HG02970 (cell line): Measurements from ENCODE around the gene NTN5.
"Not testable (repeated sequence)": the region's sequence is repeated elsewhere in the genome, so short reads cannot be mapped to it uniquely, and the experiment has no call there.

Source experiments
- ATAC-seq: cut with Tn5 transposase; IDR thresholded peaks from one replicate; pipeline ENCODE4 v1.9.1; 2021; ENCODE audit warnings: mild to moderate bottlenecking, moderate library complexity, moderate number of reproducible peaks; ENCODE audit not compliant: unreplicated experiment, low FRiP score

NTN5 gene

DNA sequence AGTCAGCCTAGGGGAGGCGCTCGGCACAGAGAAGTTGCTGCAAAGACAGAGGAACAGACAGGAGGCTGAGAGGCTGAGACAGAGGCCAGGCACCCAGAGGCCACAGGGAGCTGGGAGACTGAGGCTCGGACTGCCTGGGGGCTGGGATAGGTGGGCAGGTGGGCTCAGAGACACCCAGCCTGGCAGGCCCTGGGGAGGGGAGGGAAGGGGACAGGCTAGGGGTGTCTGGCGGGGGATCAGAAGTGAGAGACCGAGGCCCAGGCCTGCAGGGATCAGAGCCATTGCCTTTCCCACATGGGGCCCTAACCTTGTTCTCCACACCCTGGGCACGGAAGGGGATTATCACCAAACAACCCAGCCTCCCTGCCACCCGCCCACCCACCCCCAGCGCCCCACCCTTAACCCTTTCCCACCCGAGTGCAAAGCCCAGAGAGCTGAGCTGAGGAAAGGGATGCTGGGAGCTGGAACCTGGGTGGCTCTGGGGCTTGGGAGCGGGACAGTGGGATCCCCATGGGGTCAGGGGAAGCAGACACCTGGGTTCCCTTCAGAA is 1.3 kb downstream of the NTN5 start:
- no peak for ATAC-seq

- ATAC-seq, result no peak
These were observed 1.9 kb downstream of the NTN5 start for GRCh38 chr19:48670699-48671445.

DNA sequence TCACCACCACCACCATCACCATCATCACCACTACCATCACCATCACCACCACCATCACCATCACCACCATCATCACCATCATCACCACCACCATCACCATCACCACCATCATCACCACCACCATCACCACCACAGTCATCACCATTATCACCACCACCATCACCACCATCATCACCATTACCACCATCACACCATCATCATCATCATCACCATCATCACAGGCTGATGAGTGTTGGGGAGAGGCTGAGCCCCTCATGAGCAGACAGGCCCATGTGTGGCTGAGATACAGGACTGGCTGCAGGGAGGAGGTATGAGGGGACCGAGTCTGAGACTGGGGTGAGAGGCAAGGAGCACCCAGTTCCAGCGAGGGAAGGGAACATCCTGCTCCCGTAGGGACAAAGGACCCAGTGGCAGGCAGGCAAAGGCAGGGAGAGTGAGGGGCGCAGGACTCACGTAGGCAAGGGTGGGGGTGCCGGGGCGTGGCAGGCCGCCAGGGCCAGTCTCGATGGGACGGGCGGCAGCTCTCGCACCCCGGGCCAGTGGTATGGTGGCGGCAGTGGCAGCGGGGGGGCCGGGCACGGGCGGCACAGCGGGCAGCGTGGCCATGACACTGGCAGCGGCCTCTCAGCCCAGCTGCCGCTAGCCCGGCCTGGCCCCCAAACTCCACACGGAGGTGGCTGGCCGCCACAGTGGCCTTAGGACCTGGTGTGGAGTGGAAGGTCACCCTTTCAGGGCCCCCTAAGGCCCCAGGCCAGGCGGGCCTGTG is 2.7 kb downstream of the NTN5 start:
- no peak for ATAC-seq

- ATAC-seq, result no peak
These were observed 4.1 kb downstream of the NTN5 start for GRCh38 chr19:48668761-48669160.

DNA sequence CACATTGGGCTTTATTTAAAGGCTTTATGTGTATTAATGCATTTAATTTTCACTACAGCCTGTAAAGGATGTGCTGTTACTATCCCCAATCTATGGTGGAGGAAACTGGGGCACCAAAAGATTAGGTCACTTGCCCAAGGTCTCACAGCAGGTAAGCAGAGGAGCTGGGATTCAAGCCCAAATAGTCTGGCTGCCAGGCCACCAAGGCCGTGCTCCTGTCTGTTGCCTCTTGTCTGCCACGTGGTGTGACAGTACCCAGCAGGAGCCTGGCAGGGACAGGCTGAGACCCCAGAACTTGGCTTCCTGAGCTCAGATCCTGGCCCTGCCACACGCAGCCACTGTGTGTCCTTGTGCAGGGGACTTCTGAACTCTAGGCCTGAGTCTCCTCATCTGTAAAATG is 4.5 kb downstream of the NTN5 start:
- no peak for ATAC-seq

DNA sequence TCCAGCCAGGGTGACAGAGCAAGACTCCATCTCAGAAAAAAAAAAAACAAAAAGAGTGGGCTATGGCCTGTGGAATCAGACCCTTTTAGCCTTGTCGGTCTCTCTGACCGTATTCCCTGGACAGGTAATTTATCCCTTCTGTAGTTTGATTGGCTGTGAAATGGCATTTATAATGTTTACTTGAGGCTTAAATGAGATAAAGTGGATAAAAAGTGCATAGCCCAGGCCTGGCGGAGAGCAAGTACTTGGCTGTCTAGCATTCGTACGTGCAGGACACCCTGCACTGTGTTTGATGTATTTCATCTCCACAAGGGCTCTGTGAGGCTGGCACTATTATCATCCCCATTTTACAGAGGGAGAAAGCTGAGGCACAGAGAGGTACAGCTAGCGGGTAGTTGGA is 7.0 kb downstream of the NTN5 start:
- ATAC-seq, result no peak

- no peak for ATAC-seq
These were observed 8.3 kb downstream of the NTN5 start for GRCh38 chr19:48664476-48664875.

DNA sequence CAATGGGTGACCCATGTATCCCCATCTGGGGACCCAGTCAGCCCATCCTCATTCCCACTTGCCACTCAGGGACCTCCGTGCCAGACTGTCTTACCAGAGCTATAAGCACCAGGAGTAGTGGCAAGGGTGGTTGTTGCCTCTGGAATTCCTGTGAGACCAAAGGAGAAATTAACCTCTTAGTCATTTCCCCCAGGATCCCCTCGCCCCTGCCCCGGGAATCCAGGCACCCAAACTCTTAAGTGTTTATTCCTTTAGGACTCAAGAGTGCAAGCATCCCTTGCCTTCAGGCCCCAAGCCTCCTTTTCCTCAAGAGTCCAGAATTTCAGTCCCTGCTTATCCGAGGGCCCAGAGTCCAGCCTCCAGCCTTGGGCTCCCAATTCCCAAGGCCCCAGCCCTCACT is 9.2 kb downstream of the NTN5 start:
- ATAC-seq, result no peak

- no peak for ATAC-seq
These were observed 11.1 kb downstream of the NTN5 start for GRCh38 chr19:48661711-48662090.

DNA sequence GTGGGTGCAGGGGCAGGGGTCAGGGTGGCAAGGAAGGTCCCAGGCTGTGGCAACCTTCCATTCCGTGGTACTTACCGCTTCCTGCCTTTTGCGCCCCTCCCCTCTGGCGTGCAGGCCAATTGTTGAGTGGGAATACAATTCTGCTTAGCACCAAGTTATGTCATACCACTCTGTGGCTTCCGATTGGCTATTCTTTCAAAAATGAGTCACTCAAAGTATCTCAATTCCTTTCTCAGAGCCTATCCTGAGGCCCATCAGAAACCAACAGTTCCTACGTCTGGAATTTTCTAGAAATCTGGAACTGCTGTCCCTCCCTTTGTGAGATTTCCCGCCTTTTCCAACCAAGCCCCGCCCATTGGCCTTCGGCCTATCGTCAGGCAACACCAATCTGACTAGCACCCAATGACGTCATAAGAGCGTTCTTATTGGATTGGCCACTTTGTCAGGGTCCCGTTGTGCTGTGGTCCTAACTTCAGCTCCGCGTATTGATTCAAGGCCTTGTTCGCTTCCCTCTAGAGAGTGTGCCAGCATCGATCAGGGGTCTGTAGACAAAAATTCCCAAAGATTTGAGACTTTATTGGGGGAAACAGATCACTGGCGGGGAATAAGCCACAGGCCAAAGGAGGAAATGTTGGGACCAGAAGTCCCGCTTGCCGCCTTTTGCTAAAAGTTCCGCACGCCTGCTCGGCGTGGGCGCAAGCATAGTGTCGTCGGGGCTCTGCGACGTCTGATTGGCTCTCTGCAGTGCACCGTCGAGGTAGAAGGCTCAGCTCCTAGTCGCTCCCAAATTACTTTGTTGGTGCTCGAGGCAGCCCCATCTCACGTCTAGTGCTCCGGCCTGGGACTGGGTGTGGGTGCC is 11.7 kb downstream of the NTN5 start:
- peak; percentile 83 for ATAC-seq

GRCh38 chr19:48659768-48660167 is 13.0 kb downstream of the NTN5 start:
- no peak for ATAC-seq

DNA sequence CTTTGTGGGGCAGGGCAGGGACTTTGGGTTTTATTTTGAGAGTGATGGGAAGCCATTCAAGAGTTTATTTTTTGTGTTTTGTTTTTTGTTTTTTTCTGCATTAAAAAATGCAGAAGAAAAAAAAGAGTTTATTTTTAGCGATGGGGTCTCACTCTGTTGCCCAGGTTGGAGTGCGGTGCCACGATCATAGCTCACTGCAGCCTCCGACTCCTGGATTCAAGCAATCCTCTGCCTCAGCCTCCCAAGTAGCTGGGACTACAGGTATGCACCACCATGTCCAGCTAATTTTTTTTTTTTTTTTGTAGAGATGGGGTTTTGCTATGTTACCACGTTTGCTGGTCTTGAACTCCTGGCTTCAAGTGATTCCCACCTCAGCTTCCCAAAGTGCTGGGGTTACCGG is 14.3 kb downstream of the NTN5 start:
- ATAC-seq, result no peak

- ATAC-seq, result not testable (repeated sequence)
These were observed 15.0 kb downstream of the NTN5 start for GRCh38 chr19:48657828-48658227.

- ATAC-seq, result no peak
These were observed 15.9 kb downstream of the NTN5 start for GRCh38 chr19:48656840-48657474.

DNA sequence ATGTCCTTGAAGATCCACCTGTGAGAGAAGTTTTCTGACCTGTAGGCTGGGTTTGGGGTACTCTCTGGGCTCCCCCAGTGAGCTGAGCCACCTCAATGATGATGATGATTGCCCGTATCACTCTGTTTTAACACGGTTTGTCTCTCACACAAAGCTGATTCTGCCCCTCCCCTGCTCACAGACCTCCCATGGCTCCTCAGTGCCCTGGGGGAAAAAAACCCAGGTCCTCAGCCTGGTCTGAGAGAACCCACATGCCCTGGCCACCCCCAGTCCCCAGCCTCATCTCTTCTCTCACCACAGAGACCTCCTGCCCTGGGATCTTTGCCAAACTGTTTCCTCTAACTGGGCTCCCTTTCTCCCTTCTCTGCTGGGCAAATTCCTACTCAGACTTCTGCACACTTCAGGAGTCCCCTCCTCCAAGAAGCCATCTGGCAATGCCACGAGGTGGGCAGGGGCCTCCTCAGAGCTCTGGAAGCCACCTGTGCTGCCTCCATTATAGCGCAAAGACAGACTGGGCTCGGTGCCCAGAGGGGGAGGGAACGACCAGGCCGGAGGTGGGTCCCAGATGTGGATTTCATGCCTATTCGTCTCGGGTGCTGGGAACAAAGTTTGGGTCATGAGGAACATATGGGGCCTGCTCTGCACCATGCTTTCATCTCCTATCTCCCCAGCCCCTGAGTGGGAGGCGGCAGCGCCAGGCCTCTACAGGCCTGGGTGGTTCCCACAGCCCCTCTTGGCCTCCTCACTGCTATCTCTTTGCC is 18.3 kb downstream of the NTN5 start:
- no peak for ATAC-seq

- ATAC-seq, result no peak
These were observed 21.2 kb downstream of the NTN5 start for GRCh38 chr19:48651683-48652048.

DNA sequence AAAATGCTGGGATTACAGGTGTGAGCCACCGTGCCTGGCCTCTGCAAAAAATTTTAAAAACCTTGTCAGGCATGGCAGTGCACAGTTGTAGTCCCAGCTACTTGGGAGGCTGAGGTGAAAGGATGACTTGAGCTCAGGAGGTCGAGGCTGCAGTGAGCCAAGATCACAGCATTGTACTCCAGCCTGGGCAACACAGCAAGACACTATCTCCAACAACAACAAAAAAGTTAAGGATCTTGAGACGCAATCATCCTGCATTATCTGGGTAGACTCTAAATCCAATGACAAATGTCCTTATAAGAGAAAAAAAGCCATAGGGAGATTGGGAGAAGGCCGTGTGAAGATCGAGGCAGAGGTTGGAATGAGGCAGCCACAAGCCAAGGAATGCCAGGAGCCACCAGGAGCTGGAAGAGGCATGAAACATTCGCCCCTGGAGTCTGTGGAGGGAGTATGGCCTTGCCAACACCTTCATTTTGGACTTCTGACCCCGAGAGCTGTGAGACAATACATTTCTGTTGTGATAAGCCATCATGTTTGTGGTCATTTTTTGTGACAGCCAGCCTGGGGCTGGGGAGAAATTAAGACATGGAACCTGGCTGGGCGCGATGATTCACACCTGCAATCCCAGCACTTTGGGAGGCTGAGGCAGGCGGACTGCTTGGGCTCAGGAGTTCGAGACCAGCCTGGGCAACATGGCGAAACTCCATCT is 21.7 kb downstream of the NTN5 start:
- no peak for ATAC-seq

GRCh38 chr19:48648134-48648533 is 24.7 kb downstream of the NTN5 start:
- ATAC-seq, result no peak

DNA sequence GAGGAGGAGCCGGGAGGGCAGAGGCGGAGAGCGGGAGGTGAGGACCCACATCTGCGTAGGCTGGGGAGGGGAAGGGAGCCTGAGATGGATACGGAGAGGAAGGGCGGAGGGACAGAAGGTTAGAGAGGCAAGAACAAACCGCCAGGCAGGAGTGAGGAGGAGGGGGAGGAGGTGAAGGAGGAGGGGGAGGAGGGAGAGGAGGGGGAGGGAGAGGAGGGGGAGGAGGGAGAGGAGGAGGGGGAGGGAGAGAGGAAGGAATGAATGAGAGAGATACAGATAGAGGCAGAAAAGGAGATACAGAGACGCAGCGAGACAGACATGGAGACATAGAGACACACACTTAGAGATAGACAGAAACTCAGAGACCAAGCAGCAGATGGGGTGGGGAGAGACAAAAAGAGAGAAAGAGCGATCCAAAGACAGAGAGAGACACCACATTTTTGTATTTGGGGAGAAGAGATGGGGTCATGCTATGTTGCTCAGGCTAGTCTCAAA is 26.0 kb downstream of the NTN5 start:
- no peak for ATAC-seq
